Cardiac muscle cell (in vitro differentiated cells and primary cell): ENCODE measurements around the gene PCDHGC3. TPM values are rescaled to one million over a fixed set of nuclear protein-coding genes. Genes with fewer than 3 reads are reported as not detected.
A peak's percentile ranks its signal among the peaks of the same experiment; 100 is the strongest.

Source experiments
- DNase-seq, 2 donors: peaks; one replicate each; pipeline versions ENCODE4 v3.0.0 to v3.0.0-alpha.2; 2010 to 2017; ENCODE audit warnings: low read depth in 1 of 2, low spot score in 1 of 2
- H3K27ac ChIP-seq: fragments of 200-600 bp; sonication (generic); 2 replicates; pipeline ENCODE4 v1.5.1; 2016
- H3K27me3 ChIP-seq: fragments of 200-600 bp; sonication (generic); 2 replicates; pipeline ENCODE4 v1.6.0; 2016; ENCODE audit warnings: control low read depth
- H3K36me3 ChIP-seq: fragments of 200-600 bp; sonication (generic); 2 replicates; pipeline ENCODE4 v1.5.1; 2016; ENCODE audit warnings: control low read depth
- H3K4me1 ChIP-seq: fragments of 200-600 bp; sonication (generic); 2 replicates; pipeline ENCODE4 v1.8.1; 2017; ENCODE audit warnings: low read depth, mild to moderate bottlenecking, mixed run types
- H3K4me3 ChIP-seq: fragments of 200-600 bp; sonication (generic); 2 replicates; pipeline ENCODE4 v1.5.1; 2016; ENCODE audit warnings: mild to moderate bottlenecking
- H3K9me3 ChIP-seq: fragments of 200-600 bp; sonication (generic); 2 replicates; pipeline ENCODE4 v1.5.1; 2017; ENCODE audit warnings: low read depth, mild to moderate bottlenecking, control low read depth
- CTCF ChIP-seq: IDR thresholded peaks from 2 replicates; pipeline ENCODE4 v1.5.1; 2012; ENCODE audit warnings: low read depth, mild to moderate bottlenecking, low read length
- polyA plus RNA-seq: library from polyadenylated mRNA; unstranded; fragments of >200 nt; fragmentation: Nextera tagmentation; extraction: Ambion mirVana; gene quantifications from 2 replicates; pipeline ENCODE4 v1.2.1, GENCODE V29; 2016
- total RNA-seq: library from RNA; depleted of rRNA; stranded (reverse); fragments of >200 nt; gene quantifications from 2 replicates; pipeline ENCODE4 v1.2.3, GENCODE V29; 2016

Gene PCDHGC3
- total and polyA plus RNA-seq, 2 experiments from 2014 or later: 23.0 to 29.9 TPM

GRCh38 chr5:141513627-141514329, 38.0 kb downstream of the PCDHGC3 start:
- Histone ChIP-seq H3K9me3 (no peaks in the 10 kb centered on the region), H3K36me3 (no peaks in the 10 kb centered on the region), H3K4me3 (peak overlapping the region; percentile 47), H3K4me1 (peaks cover 9% of the 10 kb centered on the region), H3K27me3 (no peaks in the 10 kb centered on the region), H3K27ac (peak overlapping the region; percentile 76)
- DNase-seq: peak; percentile 74 to 90
- TF ChIP-seq CTCF: no peak

GRCh38 chr5:141514330-141515133, 38.8 kb downstream of the PCDHGC3 start:
- Histone ChIP-seq H3K27me3 (no peaks in the 10 kb centered on the region), H3K36me3 (no peaks in the 10 kb centered on the region), H3K4me1 (peaks cover 3% of the 10 kb centered on the region), H3K4me3 (no peak overlapping the region), H3K27ac (peak overlapping the region; percentile 76), H3K9me3 (no peaks in the 10 kb centered on the region)
- DNase-seq: peak in 1 of 2 donors; percentile 60
- no peak for TF ChIP-seq CTCF

- Histone ChIP-seq H3K9me3 (no peaks in the 10 kb centered on the region), H3K4me3 (no peak overlapping the region), H3K27ac (peak overlapping the region; percentile 76), H3K36me3 (no peaks in the 10 kb centered on the region), H3K27me3 (no peaks in the 10 kb centered on the region), H3K4me1 (peaks cover 3% of the 10 kb centered on the region)
- no peak for DNase-seq
- no peak for TF ChIP-seq CTCF
These were observed 39.4 kb downstream of the PCDHGC3 start for GRCh38 chr5:141515141-141515540.

GRCh38 chr5:141515946-141516671, 40.3 kb downstream of the PCDHGC3 start:
- H3K27ac ChIP-seq: no peak overlapping the region
- no peak for TF ChIP-seq CTCF

GRCh38 chr5:141516672-141517025, 40.9 kb downstream of the PCDHGC3 start:
- Histone ChIP-seq H3K27me3 (no peaks in the 10 kb centered on the region), H3K36me3 (no peaks in the 10 kb centered on the region), H3K4me1 (peaks cover 3% of the 10 kb centered on the region), H3K27ac (no peak overlapping the region), H3K4me3 (no peak overlapping the region), H3K9me3 (no peaks in the 10 kb centered on the region)
- TF ChIP-seq CTCF: no peak
- no peak for DNase-seq

More at GRCh38 chr5:141515946-141516671, 40.3 kb downstream of the PCDHGC3 start:
- Histone ChIP-seq H3K27me3 (no peaks in the 10 kb centered on the region), H3K4me3 (no peak overlapping the region), H3K36me3 (no peaks in the 10 kb centered on the region), H3K4me1 (peaks cover 3% of the 10 kb centered on the region), H3K9me3 (no peaks in the 10 kb centered on the region)
- DNase-seq: no peak
